K562 treated with DMSO at 1 percent for 48 hours (cell line): ENCODE results near the gene TAF15. TPM values are rescaled to one million over a fixed set of nuclear protein-coding genes. Genes with fewer than 3 reads are reported as not detected.

Source experiments
- total RNA-seq: library from RNA; unstranded; fragments of 300-600 nt; gene quantifications from 2 replicates; pipeline ENCODE4 v1.2.3, GENCODE V29; 2022; ENCODE audit warnings: low replicate concordance; ENCODE audit errors: extremely low read depth

Gene TAF15
- total RNA-seq, result not detected in 2 replicates

GRCh38 chr17:35808962-35809854 is at the start of gene TAF15:
TSS of gene TAF15 (plus strand) at chr17:35809484. CDS start at chr17:35809570, 86 bp downstream.

GRCh38 chr17:35760587-35760986 is 48.7 kb upstream of the TAF15 start, which contains the start of gene C17orf50:
TSS of gene C17orf50 (plus strand) at chr17:35760887. CDS start at chr17:35760942, 55 bp downstream.

GRCh38 chr17:35795007-35795870 is 14.0 kb upstream of the TAF15 start, which contains the start of gene MMP28:
TSS of gene MMP28 (minus strand) at chr17:35795641. CDS start at chr17:35795377, 264 bp downstream.

GRCh38 chr17:35868737-35869136 is 59.5 kb downstream of the TAF15 start, which contains the start of gene HEATR9:
TSS of gene HEATR9 (minus strand) at chr17:35868891. CDS start at chr17:35868742, 149 bp downstream.

GRCh38 chr17:35879773-35880654 is 70.7 kb downstream of the TAF15 start, which contains the start of gene CCL5:
TSS of gene CCL5 (minus strand) at chr17:35880360.

Other genes starting within 250 kb of the TAF15 start
- gene SLFN14, start 248.7 kb upstream of the TAF15 start, total RNA-seq, result not detected in 2 replicates
- gene PEX12, start 230.9 kb upstream of the TAF15 start, total RNA-seq, result not detected in 2 replicates
- gene AP2B1, start 222.2 kb upstream of the TAF15 start, total RNA-seq, result 113 TPM in 1 of 2 replicates, not detected in the other
- gene RASL10B, start 77.8 kb upstream of the TAF15 start, total RNA-seq, result not detected in 2 replicates
- gene GAS2L2, start 56.2 kb upstream of the TAF15 start, total RNA-seq, result not detected in 2 replicates
- gene C17orf50, start 48.6 kb upstream of the TAF15 start, total RNA-seq, result not detected in 2 replicates
- gene MMP28, start 13.8 kb upstream of the TAF15 start, total RNA-seq, result not detected in 2 replicates
- not detected in 2 replicates for gene HEATR9, start 59.4 kb downstream of the TAF15 start, total RNA-seq
- not detected in 2 replicates for gene CCL5, start 70.9 kb downstream of the TAF15 start, total RNA-seq
- gene RDM1, start 121.3 kb downstream of the TAF15 start, total RNA-seq, result not detected in 2 replicates
- not detected in 2 replicates for gene LYZL6, start 134.2 kb downstream of the TAF15 start, total RNA-seq
- gene CCL16, start 172.0 kb downstream of the TAF15 start, total RNA-seq, result not detected in 2 replicates
- not detected in 2 replicates for gene CCL14, start 177.2 kb downstream of the TAF15 start, total RNA-seq
- not detected in 2 replicates for gene CCL15, start 192.1 kb downstream of the TAF15 start, total RNA-seq
- not detected in 2 replicates for gene CCL23, start 208.5 kb downstream of the TAF15 start, total RNA-seq